Measurements from ENCODE around the gene TMEM132C.

GRCh38 chr12:128657378-128657777 is 390.4 kb downstream of the TMEM132C start:
- TF ChIP-seq CTCF (IDR thresholded peaks at IDR 0.05; ENCODE audit: insufficient read depth, low read length) (no peak), GABPA (IDR thresholded peaks at IDR 0.05; ENCODE audit: low read depth) (no peak), REST (IDR thresholded peaks at IDR 0.05; ENCODE audit: insufficient replicate concordance, low read depth) (no peak)

All from HL-60 (cell line).